NCI-H82 treated with DMSO at 0.1 percent for 48 hours (cell line): ENCODE results near the gene EEF1G.
"Not testable (repeated sequence)": the region's sequence is repeated elsewhere in the genome, so short reads cannot be mapped to it uniquely, and the experiment has no call there.

Source experiments
- DNase-seq: peaks from one replicate; lab custom pipeline; 2025; ENCODE audit not compliant: unreplicated experiment; lab: John Stamatoyannopoulos, UW

EEF1G gene, protein sequence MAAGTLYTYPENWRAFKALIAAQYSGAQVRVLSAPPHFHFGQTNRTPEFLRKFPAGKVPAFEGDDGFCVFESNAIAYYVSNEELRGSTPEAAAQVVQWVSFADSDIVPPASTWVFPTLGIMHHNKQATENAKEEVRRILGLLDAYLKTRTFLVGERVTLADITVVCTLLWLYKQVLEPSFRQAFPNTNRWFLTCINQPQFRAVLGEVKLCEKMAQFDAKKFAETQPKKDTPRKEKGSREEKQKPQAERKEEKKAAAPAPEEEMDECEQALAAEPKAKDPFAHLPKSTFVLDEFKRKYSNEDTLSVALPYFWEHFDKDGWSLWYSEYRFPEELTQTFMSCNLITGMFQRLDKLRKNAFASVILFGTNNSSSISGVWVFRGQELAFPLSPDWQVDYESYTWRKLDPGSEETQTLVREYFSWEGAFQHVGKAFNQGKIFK

DNA sequence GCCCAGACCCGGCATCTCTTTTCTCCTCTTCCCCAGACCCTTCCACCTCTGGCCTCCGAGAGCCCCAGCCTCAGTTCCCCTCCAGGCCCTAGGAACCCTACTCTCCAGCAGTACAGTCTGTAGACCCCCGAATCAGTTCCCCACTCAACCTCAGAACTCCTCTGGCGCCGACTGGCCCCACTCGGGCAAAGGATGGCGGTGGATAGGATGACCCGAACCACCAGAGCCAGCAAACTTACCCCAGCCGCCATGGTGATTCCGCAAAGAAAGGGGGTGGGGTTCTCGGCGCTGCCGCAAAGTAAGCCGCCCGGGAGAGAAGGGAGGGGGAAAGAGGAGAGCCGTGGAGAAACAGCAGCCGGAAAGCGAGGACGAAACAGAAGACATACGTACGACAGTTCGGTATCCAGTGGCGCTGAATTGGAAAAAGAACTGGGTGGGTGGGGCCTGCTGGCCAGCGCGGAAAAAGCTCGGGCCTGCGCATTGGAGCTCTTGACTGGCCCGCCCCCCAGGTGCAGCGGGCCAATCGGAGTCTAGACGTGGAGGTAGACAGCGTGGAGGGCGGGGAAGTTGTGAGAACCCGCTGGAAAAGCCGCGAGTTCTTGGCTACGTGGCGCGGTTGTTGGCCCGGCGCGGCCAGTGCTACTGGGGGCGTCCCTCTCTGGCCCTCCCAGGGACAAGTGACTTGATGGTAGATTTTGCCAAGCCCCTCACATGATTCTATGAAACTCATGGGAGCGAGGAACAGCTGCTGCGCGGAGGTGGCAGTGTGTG is at the start of gene EEF1G:
Gene EEF1G (minus strand): TSS at position 300 of the 771 bp plus-strand sequence. CDS start 49 bp downstream, at position 251.
- DNase-seq, result peak; percentile 99

DNA sequence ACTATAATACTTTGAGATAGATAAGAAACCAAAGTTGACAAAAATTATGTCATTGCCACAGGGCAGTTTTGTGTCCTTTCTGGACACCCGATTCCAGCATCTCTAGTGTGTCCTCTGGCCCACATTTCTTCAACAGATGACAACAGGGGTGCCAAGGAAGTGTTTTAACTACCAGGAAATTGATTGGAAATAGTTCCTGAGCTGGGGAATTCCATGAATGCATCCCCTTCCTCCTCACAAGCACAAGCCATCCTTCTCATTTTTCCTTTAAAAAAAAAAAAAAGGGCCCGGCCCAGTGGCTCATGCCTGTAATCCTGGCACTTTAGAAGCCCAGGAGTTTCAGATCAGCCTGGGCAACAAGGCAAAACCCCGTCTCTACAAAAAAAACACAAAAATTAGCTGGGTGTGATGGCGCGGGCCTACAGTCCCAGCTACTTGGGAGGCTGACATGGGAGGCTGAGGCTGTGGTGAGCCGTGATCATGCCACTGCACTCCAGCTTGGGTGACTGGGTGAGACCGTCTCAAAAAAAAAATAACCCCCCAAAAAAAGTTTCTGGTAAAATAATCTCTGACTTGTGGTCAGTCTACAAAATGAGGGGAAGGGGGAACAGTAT is 48.9 kb upstream of the EEF1G start:
- DNase-seq, result no peak

DNA sequence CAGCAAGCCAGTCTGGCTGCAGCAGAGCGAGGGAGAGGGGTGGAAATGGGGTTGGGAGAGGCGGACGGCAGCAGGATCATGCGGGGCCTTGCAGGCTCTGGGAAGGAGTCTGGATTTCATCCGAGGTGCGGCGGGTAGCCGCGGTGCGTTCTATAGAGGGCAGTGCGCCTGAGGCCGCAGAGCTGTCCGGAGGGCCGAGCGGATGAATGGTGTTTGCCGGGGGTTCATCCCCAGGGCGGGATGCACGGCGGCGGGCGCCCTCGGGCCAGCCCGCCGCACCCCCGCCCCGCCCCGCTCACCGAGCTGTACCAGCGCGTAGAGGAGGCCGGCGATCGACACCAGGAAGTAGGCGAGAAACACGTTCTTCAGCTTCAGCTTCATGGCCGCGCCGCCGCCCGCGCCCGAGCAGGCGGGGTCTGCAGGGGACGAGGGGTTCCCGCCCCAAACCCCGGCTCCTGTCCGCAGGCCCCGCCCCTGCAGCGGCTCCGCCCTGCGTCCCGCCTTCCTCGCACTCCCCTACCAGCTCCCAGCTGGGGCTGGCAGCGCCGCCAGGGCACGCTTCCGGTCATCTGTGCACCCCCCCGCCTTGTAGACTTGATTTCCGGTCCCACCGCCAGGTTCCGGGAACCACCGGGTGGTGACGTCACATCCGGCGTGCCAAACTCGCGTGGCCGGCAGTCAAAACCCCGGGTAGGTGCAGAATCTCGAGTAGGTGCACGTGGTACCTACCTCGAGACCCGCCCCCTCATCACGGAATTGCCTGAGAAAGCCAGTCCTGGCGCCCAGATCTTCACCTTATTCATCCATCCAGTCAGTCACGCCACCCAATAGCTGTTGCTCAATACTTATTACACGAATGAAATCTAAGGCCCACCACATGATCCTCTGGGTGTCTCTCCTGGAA is 48.1 kb upstream of the EEF1G start, which contains the start of gene B3GAT3:
Gene B3GAT3 (minus strand): TSS at position 420 of the 904 bp plus-strand sequence. CDS start 39 bp downstream, at position 381.
- DNase-seq, result peak; percentile 87

DNA sequence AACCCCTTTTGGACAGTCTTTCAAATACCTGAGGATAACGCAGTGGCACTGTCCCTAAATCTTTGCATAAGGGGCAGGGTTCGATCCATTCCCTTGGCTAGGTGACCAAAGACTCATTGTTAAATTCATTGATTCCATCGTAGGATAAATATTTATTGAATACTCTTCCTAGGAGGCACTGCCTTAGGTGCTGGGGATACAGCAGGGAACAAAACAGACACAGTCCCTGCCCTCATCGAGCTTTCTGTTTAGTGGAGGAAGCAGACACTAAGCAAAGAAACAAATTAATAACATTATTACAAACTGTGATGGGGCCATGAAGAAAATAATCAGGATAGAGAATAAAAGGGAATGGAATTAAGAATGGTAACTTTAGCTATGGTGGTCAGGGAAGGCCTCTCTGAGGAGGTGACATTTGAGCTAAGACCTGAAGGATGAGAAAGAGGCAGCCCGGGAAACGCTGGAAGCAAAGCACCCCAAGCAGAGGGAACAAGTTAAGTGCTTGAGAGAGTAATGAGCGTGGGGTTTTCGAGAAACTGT is 47.4 kb upstream of the EEF1G start:
- no peak for DNase-seq

DNA sequence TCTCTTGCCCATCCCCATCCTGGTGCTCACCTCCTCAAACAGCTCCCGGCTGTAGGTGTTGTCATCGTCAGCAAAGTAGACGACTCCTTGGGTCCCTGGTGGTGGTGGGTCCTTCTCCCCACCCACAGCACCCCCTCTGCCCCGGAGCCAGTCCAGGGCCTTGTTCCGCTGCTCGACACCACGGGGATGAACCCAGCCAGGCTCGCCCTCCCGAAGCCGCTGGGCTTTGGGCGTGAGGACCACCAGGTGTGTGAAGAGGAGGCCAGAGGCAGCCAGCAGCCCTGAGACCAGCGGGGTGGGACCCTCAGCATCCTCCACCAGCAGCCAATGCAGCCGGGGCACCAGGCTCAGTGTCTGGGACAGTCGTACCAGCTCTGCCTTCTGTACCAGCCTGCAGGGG is 43.3 kb upstream of the EEF1G start:
- DNase-seq, result not testable (repeated sequence)

DNA sequence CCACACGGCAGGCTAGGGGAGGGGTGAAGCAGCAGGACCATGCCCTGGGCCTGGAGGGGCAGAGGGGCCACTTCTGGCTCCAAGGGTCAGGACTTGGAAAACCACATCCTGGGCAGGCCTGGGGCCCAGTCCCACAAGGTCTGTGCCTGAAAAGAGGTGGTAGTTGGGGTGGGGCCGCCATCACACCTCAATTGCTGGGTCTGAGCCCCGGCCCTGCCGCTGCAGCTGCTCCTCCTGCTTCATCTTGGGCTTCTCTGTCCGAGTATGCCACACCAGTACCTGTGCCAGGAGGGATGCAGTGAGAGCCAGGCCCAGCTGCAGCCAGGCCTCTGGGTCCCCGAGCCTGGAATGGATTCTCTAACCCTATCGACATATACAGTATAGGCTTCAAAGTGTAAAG is 41.8 kb upstream of the EEF1G start:
- no peak for DNase-seq

DNA sequence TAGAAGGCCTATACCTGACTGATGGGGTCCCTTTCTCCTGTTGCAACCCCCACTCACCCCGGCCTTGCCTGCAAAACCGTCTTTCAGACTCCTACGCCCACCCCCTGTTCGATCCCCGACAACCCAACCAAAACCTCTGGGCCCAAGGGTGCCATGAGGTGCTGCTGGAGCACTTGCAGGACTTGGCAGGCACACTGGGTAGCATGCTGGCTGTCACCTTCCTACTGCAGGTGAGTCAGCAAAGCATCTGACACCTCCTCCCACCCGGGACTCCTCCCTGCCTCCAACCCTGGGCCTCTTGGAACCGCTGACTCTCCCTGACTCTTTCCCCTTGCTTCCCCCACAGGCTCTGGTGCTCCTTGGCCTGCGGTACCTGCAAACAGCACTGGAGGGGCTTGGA is 40.6 kb upstream of the EEF1G start:
- no peak for DNase-seq

DNA sequence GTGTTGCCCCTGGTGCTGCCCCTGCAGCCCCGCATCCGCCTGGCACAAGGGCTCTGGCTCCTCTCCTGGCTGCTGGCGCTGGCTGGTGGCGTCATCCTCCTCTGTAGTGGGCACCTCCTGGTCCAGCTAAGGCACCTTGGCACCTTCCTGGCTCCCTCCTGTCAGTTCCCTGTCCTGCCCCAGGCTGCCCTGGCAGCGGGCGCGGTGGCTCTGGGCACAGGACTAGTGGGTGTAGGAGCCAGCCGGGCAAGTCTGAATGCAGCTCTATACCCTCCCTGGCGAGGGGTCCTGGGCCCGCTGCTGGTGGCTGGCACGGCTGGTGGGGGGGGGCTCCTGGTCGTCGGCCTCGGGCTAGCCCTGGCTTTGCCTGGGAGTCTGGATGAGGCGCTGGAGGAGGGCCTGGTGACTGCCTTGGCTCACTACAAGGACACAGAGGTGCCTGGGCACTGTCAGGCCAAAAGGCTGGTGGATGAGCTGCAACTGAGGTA is 39.6 kb upstream of the EEF1G start:
- no peak for DNase-seq

DNA sequence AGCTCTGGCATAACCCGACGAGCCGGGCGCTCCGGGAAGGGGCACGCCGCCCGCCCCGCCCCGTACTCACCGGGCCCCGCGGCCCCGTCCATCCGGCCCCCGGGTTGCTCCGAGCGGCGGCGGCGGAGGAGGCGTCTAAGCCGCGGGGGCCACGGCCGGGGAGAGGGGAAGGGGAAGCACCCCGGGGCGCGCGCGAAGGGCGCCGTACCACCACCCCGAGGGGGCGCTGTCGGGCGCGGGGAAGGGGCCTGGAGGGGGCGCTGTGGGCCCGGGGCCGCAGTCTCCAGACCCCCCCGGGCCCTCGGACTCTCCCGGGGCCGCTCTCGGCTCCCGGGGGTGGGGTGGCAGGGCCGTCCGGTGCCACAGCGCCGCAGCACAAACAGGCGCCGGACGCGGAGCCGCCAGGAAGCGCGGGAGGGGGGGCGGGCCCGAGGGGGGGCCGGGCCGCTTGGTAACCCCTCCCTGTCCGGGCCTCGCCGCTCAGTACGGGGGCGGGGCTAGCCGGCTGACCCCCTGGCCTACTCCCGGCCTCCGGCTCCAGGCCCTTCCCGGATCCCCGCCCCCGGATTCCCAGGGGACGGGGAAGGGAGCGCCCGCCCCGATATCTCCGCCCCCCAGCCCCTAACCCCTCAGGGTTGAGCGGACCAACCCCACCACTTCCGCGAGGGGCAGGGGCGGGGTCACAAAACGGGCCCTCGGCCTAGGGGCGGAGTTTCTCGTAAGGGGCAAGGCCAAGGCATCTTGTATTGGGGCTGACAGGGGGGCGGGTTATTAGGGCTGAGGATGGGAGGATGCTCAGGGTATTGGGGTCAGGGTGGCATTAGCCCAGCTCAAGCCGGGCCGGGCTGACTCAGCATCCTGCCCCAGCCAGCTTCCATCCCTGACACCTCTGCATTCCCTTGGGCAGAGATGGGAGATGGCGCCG is 38.9 kb upstream of the EEF1G start, which contains the start of the genes EML3 and ROM1:
Gene EML3 (minus strand): TSS at position 410 of the 925 bp plus-strand sequence. CDS start 318 bp downstream, at position 92.
Gene ROM1 (plus strand): TSS at position 892 of the 925 bp plus-strand sequence. CDS start 25 bp downstream, at position 917.
- DNase-seq, result peak; percentile 91

DNA sequence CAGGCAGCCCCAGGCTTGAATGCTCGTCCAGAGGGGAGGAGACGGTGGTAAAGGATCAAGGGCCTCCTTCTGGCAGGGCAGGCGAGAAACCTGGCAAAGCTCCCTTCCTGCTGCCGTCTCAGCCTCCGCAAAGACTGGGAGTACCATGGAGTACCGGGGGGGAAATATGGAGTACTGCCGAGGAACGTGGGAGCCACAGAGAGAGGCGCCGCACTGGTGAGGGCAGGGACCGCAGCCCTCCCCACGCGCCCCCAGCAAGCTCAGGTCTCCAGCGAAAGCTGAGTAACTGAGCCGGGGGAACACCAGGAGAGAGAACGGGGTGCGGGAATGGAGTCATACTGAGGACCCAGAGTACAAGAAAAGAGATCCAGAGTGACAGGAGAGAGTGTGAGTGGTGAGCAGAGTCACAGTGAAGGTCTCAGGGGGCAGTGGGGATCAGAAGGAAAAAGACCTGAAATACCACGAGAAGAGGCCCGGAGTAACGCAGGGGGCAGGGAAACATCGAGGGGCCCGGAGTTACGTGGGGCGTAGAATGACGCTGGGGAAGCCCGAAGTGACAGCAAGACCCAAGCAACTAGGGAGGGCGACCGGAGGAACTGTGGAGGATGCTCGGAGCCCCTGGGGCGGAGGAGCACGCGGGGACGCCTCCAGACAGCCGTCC is 38.1 kb upstream of the EEF1G start:
- no peak for DNase-seq

DNA sequence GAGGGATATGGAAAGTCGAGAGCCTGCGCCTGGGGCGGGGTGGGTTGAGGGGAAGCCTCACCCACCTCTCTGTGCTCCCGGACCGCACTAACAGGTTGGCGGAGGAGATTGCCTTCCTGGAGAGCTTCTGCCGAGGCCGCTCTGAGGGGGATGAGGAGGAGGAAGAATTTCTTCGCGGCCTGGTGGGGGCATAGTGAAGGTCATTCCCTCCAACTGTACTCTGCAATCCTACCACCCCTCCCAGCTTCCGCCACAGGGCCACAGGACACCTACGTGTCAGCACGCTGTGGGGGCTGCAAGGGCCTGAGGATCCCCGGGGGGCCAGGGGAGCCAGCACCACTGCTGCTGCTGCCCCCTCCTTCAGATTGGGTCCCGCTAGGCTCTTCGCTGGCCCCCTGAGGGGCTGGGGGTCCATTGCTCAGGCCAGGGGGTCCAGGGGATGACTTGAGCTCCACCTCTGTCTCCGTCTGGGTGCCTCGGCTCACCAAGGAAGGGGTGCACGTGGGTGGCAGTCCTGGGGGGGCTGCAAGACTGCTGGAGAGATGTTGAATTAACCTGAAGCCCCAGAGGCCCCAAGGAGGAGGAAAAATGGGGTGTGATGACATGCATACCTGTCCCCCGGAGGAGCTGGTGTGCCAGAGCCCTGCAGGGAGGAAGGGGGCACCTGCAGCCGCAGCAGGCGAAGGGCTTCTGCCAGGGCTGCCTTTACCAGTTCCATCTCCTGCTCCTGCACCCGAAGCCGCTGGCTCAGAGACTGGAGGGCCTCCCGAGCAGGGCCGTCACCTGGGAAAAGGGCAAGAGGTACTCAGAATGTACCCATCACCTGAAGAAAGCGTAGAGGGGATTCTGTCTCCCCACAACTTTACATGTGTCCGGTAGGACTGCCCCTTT is 37.4 kb upstream of the EEF1G start:
- no peak for DNase-seq

DNA sequence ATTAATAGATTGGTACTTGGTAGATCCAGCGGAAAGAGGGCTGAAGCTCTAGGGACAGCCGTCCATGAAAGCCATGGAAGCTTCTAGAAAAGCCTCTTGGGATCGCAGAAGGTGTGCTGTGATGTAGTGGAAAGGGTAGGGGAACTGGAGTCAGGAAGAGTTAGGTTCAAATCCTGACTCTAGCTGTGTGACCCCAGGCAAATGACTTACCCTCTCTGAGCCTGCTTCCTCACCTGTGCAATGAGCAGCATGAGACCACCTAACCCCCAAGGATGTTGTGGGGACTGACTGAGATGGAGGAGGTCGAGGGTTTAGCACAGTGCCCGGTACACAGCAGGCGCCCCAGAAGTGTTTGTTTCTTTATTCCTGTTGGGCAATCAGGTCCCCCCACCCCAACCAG is 36.7 kb upstream of the EEF1G start:
- DNase-seq, result no peak

DNA sequence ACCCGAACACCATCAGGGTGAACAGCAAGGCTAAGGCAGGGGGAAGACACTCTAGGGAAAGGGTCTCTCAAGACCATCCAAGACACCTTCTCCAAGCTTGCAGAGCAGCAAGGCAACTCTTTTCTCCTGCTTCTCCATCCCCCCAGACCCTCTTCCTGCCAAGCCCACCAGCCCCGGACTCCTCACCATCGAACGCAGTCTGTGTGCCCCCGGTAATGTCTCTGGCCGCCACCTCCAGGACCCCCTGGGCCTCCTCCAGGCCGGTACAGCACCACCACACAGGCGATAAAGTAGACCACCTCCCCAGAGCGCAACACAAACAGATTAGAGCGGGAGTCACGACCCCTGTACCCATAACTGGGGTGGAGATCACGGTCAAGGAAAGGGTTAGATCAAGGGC is 35.1 kb upstream of the EEF1G start:
- no peak for DNase-seq

DNA sequence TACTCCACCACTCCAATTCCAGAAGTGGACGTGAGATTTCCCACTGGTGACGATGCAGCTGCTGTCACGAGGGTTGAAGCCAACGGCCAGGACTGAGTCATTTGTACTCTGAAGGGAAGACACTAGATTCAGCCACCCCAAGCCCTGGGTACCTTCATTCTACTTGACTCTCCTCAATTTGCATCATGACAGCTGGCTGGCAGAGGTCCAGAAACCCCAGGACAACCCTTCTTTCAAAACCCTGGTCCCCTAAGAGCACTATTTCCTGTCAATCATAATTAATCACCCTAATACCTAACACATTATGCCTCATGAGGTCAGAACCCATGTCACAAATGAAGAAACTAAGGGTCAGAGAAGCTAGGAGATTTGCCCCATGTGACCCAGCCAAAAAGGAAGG is 34.0 kb upstream of the EEF1G start:
- no peak for DNase-seq

DNA sequence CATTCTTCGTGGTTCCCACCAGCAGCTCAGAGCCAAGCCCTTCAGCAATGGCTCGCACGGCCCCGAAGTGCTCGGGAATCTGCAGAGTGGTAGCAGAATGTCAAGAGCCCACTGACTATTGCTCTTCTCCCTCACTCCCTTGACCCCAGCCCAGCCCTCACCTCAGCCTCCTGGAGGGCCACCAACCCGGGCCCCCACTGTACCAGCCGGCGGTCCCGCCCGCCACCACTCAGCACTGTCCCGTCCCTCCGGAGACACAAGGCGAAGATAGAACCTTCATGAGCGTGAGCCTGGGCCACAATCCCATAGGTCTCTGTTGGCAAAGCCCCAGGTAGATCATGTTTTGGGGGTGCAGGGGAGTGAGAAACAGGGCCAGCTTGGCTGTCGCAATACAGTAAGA is 32.2 kb upstream of the EEF1G start:
- no peak for DNase-seq

DNA sequence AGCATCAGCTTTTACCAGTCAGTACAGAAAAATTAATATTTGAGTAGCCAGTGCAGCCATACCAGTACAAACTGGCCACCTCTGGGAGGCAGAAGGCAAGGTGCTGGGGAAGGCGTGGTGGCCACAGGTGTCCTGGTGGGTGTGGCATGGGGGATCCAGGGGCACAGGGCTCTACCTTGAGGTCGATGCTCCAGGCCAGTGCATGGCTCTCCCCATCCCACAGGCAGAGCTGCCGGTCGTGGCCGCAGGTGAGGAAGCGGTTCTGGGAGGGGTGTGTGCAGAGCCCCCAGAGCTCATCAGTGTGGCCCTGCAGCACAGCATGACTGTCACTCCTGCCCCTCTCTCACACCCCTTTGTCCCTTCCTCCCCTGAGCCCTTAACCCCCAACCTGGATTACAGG is 31.8 kb upstream of the EEF1G start:
- no peak for DNase-seq

DNA sequence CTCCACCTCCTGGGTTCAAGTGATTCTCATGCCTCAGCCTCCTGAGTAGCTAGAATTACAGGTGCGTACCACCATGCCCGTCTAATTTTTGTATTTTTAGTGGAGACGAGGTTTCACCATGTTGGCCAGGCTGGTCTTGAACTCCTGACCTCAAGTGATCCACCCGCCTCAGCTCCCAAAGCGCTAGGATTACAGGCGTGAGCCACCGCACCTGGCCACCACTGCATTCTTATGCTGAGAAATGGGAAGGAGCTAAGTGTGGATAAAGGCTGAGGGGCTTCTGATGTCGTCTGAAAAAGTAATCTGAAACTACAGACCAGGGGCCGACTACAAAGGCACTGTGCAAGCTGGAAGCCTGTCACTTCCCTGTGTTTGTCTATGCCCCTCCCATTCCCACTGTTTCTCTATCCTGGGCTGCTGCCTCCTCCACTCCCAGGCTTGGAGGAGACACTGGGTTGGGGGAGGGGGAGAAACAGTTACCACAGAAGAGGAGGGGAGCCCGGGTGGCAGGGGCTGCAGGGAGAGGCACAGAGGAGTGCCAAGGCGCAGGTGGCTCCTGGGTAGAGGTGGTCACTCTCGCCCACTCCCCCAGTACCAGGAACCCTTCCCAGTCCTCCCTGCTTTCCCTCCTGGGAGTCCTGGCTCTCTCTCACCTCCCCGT is 30.9 kb upstream of the EEF1G start:
- DNase-seq, result no peak
